Astrocyte of the spinal cord (primary cell): ENCODE measurements around the gene AKIRIN2.

Experiments used
- DNase-seq: peaks from one replicate; pipeline ENCODE4 v3.0.0; 2011; ENCODE audit warnings: low read depth, low spot score
- H3K4me3 ChIP-seq: 2 replicates; pipeline ENCODE4 v1.5.1; 2011; ENCODE audit warnings: low read depth, mild to moderate bottlenecking, low read length, moderate library complexity
- in situ Hi-C: cut with HindIII; loops from 2 replicates; pipeline ENCODE4 v1.10.0; 2017; ENCODE audit warnings: low sequenced_read_pairs
- TF ChIP-seq, protein P1 (sequence below): IDR thresholded peaks from 2 replicates; pipeline ENCODE4 v1.5.1; 2012; ENCODE audit warnings: low read depth, mild to moderate bottlenecking, low read length, inconsistent platforms

AKIRIN2 gene

DNA sequence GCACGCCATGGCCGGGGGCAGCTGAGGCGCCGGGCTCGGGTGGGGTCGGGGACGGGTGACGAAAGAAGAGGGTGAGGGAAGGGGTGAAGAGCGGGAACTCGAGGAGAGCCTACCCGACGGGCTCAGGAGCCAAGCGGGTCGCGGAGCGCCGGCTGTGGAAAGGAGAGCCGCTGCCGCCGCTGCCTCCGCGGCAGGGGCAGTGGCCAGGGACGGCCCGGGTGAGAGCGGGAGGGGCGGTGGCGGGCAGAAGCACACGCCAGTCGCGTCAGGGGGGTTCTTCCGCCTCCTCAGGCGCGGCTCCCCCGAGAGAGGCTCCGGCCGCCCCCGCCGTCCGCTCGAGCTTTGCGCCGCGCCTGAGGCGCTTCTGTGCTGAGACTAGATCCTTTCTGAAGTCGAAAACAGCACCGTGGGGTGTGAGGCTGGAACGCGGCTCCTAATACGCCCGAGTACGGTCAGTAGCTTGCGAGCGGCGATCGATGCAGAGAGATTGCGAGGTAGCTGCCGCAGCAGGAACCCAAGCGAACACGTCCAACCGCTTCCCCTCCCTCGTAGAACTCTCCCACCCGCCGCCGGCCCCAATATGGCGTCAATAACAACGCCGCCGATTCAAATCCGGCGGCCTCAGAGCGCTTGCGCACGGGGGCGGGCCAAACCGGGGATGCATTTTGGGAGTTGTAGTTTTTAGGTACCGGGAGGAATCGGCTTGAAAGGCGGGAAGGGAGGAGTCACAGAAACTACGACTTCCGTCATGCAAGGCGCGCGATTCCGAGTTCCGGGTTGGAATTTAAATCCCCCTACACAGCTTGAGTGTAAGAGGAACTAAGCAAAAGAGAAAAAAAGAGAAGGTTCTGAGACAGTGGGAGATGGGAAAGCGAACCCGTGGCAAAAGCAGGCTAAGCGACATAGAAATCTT lies at the start of gene AKIRIN2:
Gene AKIRIN2, minus strand, starts transcription at position 558 of the 913 bp plus-strand sequence. Its CDS starts 549 bp downstream, at position 9.
- TF ChIP-seq, protein P1, sequence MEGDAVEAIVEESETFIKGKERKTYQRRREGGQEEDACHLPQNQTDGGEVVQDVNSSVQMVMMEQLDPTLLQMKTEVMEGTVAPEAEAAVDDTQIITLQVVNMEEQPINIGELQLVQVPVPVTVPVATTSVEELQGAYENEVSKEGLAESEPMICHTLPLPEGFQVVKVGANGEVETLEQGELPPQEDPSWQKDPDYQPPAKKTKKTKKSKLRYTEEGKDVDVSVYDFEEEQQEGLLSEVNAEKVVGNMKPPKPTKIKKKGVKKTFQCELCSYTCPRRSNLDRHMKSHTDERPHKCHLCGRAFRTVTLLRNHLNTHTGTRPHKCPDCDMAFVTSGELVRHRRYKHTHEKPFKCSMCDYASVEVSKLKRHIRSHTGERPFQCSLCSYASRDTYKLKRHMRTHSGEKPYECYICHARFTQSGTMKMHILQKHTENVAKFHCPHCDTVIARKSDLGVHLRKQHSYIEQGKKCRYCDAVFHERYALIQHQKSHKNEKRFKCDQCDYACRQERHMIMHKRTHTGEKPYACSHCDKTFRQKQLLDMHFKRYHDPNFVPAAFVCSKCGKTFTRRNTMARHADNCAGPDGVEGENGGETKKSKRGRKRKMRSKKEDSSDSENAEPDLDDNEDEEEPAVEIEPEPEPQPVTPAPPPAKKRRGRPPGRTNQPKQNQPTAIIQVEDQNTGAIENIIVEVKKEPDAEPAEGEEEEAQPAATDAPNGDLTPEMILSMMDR = no peak
- in situ Hi-C loops = no loop called here
- H3K4me3 ChIP-seq = peak within 1 kb of the TSS; percentile 90
- DNase-seq = peak; percentile 100

- no peak for DNase-seq
- in situ Hi-C loops = no loop called here
- TF ChIP-seq, protein P1 = no peak
- H3K4me3 ChIP-seq = no peak overlapping the region
These were observed 45.6 kb upstream of the AKIRIN2 start for GRCh38 chr6:87747646-87748045.

DNA sequence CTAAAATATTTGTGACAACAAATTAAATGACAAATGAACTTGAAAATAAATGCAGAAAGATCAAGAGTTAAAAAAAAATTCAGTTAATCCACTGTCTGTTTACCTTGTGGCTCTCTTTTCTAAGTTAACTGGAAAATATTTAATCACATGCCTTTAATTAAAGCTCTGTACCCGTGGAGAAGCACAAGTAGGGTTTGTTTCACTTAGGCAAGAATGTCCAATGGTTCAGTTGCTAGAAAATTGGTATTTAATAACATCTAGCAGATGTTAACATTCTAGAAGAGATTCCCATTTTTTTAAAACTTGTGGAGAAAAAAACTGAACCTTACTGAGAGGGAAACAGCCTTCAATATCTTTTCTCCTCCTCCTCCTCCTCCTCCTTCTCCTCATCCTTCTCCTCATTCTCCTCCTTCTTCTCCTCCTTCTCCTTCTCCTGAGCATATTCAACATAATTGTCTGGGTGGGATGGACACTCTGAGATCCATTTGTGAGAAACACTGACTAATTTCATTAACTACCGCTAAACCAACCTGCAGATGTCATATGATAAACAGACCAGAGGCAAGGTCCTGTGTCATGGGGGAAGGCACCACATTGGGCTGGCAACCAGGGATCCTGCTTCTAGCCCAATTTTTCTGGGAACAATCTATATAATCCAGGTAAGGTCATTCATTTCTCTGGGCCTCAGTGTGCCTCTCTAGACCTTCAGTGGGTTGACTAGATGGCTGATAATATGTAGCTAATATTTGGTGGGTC lies 44.1 kb upstream of the AKIRIN2 start:
- TF ChIP-seq, protein P1 = no peak
- no peak overlapping the region for H3K4me3 ChIP-seq
- in situ Hi-C loops = no loop called here
- DNase-seq = no peak

DNA sequence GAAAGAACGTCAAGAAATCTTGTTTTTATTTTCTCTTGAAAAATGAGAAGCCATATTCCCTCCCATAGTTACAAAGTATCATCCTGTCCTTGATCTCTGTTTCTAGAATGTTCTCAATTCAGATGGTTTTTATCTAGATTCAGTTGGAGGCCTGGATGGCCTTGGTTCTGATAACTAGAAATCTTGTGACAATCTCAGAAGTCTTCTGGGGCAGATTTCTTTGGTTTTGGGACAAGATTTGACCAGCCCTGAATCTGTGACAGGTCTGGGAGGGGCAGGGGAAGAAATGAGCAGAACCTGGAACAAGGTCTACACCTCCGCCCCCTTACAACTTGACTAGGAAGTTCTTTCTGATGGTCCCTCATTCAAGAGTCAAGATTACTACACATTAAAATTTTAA lies 41.4 kb upstream of the AKIRIN2 start:
- no peak for DNase-seq
- TF ChIP-seq, protein P1 = no peak
- in situ Hi-C loops = no loop called here
- no peak overlapping the region for H3K4me3 ChIP-seq

DNA sequence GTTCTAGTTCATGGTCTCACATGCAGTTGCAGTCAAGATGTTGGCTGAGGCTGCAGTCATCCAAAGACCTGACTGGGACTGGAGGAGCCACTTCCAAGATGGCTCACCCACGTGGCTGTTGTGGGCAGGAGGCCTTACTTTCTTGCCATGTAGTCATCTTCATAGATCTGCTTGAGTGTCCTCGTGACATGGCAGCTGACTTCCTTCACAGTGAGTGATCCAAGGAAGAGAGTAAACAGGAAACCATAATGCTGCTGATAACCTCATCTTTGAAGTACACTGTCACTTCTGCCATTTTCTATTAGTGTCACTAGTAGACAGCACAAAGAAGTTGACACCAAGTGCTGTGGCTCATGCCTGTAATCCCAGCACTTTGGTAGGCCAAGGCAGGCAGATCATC lies 40.1 kb upstream of the AKIRIN2 start:
- in situ Hi-C loops = no loop called here
- no peak overlapping the region for H3K4me3 ChIP-seq
- no peak for DNase-seq
- TF ChIP-seq, protein P1 = no peak

DNA sequence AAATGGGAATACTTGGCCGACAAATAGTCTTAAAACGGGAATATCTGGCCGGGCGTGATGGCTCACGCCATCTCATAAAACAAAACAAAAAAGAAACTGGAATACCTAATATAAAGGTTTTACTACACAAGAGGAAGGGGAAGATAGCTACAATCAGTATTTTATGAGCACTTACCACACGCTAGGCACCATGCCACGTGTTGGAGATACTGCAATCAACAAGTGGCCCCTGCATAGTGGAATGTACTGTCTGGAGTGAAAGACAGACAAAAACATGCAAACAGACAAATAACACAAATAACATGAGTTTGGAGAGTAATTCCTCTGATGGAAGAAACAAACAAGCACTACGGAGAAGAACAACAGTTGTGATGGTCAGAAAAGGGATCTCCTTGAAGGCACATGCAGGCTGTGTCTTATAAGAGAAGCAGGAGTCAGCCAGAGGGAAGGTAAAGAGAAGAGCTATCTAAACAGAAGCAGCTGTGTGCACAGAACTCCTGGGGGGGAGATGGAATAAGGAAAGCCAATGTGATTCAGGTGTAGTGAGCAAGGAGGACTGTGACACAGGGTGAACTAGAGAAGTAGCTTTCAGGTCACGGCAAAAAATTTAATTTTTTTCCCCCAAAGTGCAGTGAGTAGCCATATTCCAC lies 39.1 kb upstream of the AKIRIN2 start:
- DNase-seq = no peak
- TF ChIP-seq, protein P1 = no peak
- in situ Hi-C loops = no loop called here
- no peak overlapping the region for H3K4me3 ChIP-seq
